NB4 (cell line): ENCODE measurements around the gene EHD3.

Experiments used
- DNase-seq: peaks from one replicate; pipeline ENCODE4 v3.0.0; 2010; ENCODE audit warnings: low read depth
- H3K4me3 ChIP-seq: one replicate; pipeline ENCODE4 v1.5.1; 2011; ENCODE audit warnings: mild to moderate bottlenecking, low read depth, low read length, moderate library complexity
- CTCF ChIP-seq: IDR thresholded peaks from one replicate; pipeline ENCODE4 v1.5.1; 2012; ENCODE audit warnings: low read depth, low read length
- MYC ChIP-seq: IDR thresholded peaks from 2 replicates; pipeline ENCODE4 v1.6.1; 2011; ENCODE audit warnings: low read depth, low read length
- POLR2A ChIP-seq: IDR thresholded peaks from 2 replicates; pipeline ENCODE4 v1.6.1; 2011; ENCODE audit warnings: mild to moderate bottlenecking; ENCODE audit not compliant: insufficient read length; ENCODE audit errors: extremely low read depth
- TF ChIP-seq, protein P1 (sequence below): IDR thresholded peaks from 2 replicates; pipeline ENCODE4 v1.6.1; 2011; ENCODE audit warnings: low read depth, low read length

Gene EHD3

DNA sequence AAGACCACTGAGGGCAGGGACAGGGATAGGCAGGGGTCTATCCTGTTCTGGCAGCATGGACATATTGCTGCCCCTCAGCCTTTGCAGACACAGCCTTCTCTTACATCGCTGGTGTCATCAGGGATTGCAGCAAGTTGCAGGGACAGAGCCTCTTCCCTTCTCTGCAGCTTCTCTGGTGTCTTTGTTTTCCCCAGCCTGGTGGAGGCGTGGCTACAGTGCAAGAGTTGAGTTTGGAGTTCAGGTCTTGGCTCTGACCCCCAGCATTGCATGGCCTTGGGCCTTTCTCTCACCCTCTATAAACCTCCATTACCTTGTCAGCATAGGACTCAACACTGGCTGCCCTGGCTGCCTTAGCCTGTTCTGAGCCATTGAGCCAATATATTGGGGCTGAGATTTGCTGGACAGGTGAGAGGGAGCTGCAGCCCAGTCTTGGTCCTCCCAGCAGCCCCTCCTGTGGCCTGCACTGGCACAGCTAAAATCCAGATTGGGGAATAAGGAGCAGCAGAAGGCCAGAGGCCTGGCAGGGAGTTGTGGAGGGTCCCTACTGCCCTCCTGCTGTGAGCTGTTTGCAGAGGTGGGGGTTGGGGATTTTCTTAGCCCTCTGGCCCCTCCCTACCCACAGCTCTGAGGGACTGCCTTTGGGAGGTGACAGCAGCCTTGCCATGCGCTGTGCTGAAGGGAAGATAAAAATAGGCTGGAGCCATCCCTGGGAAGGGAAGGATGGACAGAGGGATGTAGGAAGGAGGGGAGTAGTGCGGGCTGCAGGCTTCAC lies 22.8 kb downstream of the EHD3 start:
- no peak for DNase-seq
- TF ChIP-seq, protein P1, sequence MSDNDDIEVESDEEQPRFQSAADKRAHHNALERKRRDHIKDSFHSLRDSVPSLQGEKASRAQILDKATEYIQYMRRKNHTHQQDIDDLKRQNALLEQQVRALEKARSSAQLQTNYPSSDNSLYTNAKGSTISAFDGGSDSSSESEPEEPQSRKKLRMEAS: no peak
- TF ChIP-seq CTCF: no peak
- TF ChIP-seq MYC: no peak
- no peak for TF ChIP-seq POLR2A
- no peak overlapping the region for H3K4me3 ChIP-seq

DNA sequence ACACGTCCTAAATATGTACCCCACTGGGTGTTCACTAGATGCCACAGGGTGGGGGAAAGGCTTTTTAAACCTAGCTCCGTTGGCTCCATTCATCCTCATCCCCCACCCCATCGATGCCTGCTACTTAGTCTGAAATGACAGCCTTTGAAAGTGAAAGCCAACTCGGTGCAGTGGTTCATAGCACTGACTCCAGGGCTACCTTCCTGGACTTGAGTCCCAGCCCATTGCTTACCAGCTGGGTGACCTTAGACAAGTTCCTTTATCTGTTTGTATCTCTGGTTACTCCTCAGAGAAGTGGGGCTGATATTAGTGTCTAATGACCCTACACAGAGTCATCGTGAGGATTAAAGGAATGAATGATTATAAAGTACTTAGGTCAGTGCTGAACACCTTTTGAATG lies 24.4 kb downstream of the EHD3 start:
- H3K4me3 ChIP-seq: no peak overlapping the region
- no peak for DNase-seq
- TF ChIP-seq POLR2A (no peak), CTCF (no peak), MYC (no peak)
- TF ChIP-seq, protein P1: no peak

DNA sequence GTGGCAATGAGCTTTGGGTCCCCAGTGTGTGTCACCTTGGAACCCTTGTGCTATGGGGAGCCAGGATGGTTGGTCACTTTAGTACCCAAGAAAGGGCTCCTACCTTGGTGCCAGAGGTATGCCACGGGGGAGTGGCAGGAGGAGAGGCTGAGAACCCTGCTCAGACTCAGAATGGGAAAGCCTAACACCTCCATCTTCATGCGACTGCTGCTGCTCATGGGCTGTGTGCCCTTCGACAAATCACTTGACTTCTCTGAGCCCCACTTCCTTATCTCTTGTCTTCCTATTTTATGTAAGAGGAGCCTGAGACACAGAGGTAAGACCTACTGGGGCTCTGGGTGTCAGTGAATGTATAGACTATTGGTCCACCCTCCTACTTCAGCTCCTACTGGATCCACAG lies 25.1 kb downstream of the EHD3 start:
- no peak overlapping the region for H3K4me3 ChIP-seq
- TF ChIP-seq CTCF (no peak), MYC (no peak), POLR2A (no peak)
- TF ChIP-seq, protein P1: no peak
- DNase-seq: no peak

- DNase-seq: no peak
- H3K4me3 ChIP-seq: no peak overlapping the region
- no peak for TF ChIP-seq CTCF
- TF ChIP-seq, protein P1: no peak
- no peak for TF ChIP-seq POLR2A
- TF ChIP-seq MYC: no peak
These were observed 26.9 kb downstream of the EHD3 start for GRCh38 chr2:31260870-31261269.

GRCh38 chr2:31263636-31264190 lies 29.8 kb downstream of the EHD3 start:
- H3K4me3 ChIP-seq: no peak overlapping the region
- no peak for DNase-seq
- TF ChIP-seq CTCF (no peak), MYC (no peak), POLR2A (no peak)
- TF ChIP-seq, protein P1: no peak

DNA sequence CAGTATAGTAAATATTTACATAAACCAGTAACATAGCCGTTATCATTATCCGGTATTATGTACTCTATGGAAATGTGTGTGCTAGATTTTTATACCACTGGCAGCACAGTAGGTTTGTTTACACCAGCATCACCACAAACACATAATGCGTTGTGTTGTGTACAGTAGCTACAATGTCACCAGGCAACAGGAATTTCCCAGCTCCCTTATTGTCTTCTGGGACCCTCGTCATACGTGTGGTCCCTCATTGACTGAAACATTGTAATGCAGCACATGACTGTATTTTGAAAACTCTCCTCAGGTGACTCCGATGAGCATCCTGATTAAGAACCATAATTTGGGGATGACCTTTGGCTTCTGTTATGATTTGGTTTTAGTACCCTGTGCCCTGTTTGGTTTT lies 31.3 kb downstream of the EHD3 start:
- TF ChIP-seq, protein P1: no peak
- TF ChIP-seq CTCF: no peak
- no peak for TF ChIP-seq MYC
- TF ChIP-seq POLR2A: no peak
- DNase-seq: no peak

More for the DNA sequence above, 31.3 kb downstream of the EHD3 start:
- no peak overlapping the region for H3K4me3 ChIP-seq
